Activated T-cell treated with anti-CD3 and anti-CD28 coated beads for 4 hours (primary cell): ENCODE results near the gene CUL1.
A peak's percentile ranks its signal among the peaks of the same experiment; 100 is the strongest.

Source experiments
- DNase-seq: peaks from one replicate; pipeline ENCODE4 v3.0.0-alpha.2; 2020

CUL1 gene

GRCh38 chr7:148698397-148699023 lies at the start of gene CUL1:
CUL1 (plus strand) TSS chr7:148698903; CDS start chr7:148730123, 31,220 bp downstream.
- DNase-seq: peak; percentile 74

GRCh38 chr7:148650232-148650858 lies 48.4 kb upstream of the CUL1 start:
- no peak for DNase-seq

- no peak for DNase-seq
Observed at GRCh38 chr7:148652773-148653172, 45.9 kb upstream of the CUL1 start.

- DNase-seq: no peak
Observed at GRCh38 chr7:148657929-148658328, 40.8 kb upstream of the CUL1 start.

- DNase-seq: no peak
Observed at GRCh38 chr7:148661471-148661870, 37.2 kb upstream of the CUL1 start.

- DNase-seq: no peak
Observed at GRCh38 chr7:148662646-148663045, 36.1 kb upstream of the CUL1 start.

GRCh38 chr7:148664324-148664723 lies 34.4 kb upstream of the CUL1 start:
- DNase-seq: no peak

- DNase-seq: no peak
Observed at GRCh38 chr7:148665221-148665620, 33.5 kb upstream of the CUL1 start.

GRCh38 chr7:148669927-148670326 lies 28.8 kb upstream of the CUL1 start:
- no peak for DNase-seq

- no peak for DNase-seq
Observed at GRCh38 chr7:148670374-148670773, 28.3 kb upstream of the CUL1 start.

GRCh38 chr7:148670807-148671206 lies 27.9 kb upstream of the CUL1 start:
- no peak for DNase-seq

GRCh38 chr7:148672041-148672440 lies 26.7 kb upstream of the CUL1 start:
- DNase-seq: no peak

- no peak for DNase-seq
Observed at GRCh38 chr7:148674689-148675088, 24.0 kb upstream of the CUL1 start.

GRCh38 chr7:148676291-148676690 lies 22.4 kb upstream of the CUL1 start:
- no peak for DNase-seq

- no peak for DNase-seq
Observed at GRCh38 chr7:148681821-148682220, 16.9 kb upstream of the CUL1 start.

GRCh38 chr7:148684289-148684830 lies 14.3 kb upstream of the CUL1 start:
- DNase-seq: no peak

- no peak for DNase-seq
Observed at GRCh38 chr7:148686312-148686937, 12.3 kb upstream of the CUL1 start.

GRCh38 chr7:148687555-148687954 lies 11.1 kb upstream of the CUL1 start:
- DNase-seq: no peak

- no peak for DNase-seq
Observed at GRCh38 chr7:148688526-148688925, 10.2 kb upstream of the CUL1 start.

- DNase-seq: no peak
Observed at GRCh38 chr7:148693651-148694050, 5.1 kb upstream of the CUL1 start.

GRCh38 chr7:148694631-148695030 lies 4.1 kb upstream of the CUL1 start:
- DNase-seq: no peak

GRCh38 chr7:148695953-148696352 lies 2.8 kb upstream of the CUL1 start:
- no peak for DNase-seq

- no peak for DNase-seq
Observed at GRCh38 chr7:148696787-148697186, 1.9 kb upstream of the CUL1 start.
